Measurements from ENCODE around the gene TMTC1. TPM values are rescaled to one million over a fixed set of nuclear protein-coding genes. Genes with fewer than 3 reads are reported as not detected.

The TMTC1 gene
- total RNA-seq, 6 experiments from 2014 or later = not detected

- DNase-seq = no peak
- no peaks in the 10 kb centered on the region for H3K4me1 Mint-ChIP-seq (ENCODE audit: low read depth)
- H3K27me3 Mint-ChIP-seq (ENCODE audit: insufficient read depth) = no peaks in the 10 kb centered on the region; the same call in 1 of the 2 replicates
- no peaks in the 10 kb centered on the region for H3K9me3 Mint-ChIP-seq
- no peak overlapping the region for H3K27ac Mint-ChIP-seq
- no peak for TF ChIP-seq CTCF (IDR thresholded peaks at IDR 0.05)
- H3K4me3 Mint-ChIP-seq = no peak overlapping the region
- H3K36me3 Mint-ChIP-seq (ENCODE audit: low read depth) = no peaks in the 10 kb centered on the region
Observed at GRCh38 chr12:29510591-29511185, 273.1 kb downstream of the TMTC1 start.

- H3K4me1 Mint-ChIP-seq (ENCODE audit: low read depth) = no peaks in the 10 kb centered on the region
- H3K4me3 Mint-ChIP-seq = no peak overlapping the region
- TF ChIP-seq CTCF (IDR thresholded peaks at IDR 0.05) = no peak
- DNase-seq = no peak
- H3K9me3 Mint-ChIP-seq = no peaks in the 10 kb centered on the region
- H3K27ac Mint-ChIP-seq = no peak overlapping the region
- no peaks in the 10 kb centered on the region; the same call in 1 of the 2 replicates for H3K27me3 Mint-ChIP-seq (ENCODE audit: insufficient read depth)
- H3K36me3 Mint-ChIP-seq (ENCODE audit: low read depth) = no peaks in the 10 kb centered on the region
Observed at GRCh38 chr12:29509503-29509902, 274.2 kb downstream of the TMTC1 start.

GRCh38 chr12:29508949-29509348 is 274.8 kb downstream of the TMTC1 start:
- H3K27me3 Mint-ChIP-seq (ENCODE audit: insufficient read depth) = no peaks in the 10 kb centered on the region; the same call in 1 of the 2 replicates
- H3K4me1 Mint-ChIP-seq (ENCODE audit: low read depth) = no peaks in the 10 kb centered on the region
- no peak for DNase-seq
- no peaks in the 10 kb centered on the region for H3K9me3 Mint-ChIP-seq
- no peak for TF ChIP-seq CTCF (IDR thresholded peaks at IDR 0.05)
- H3K36me3 Mint-ChIP-seq (ENCODE audit: low read depth) = no peaks in the 10 kb centered on the region
- no peak overlapping the region for H3K4me3 Mint-ChIP-seq
- H3K27ac Mint-ChIP-seq = no peak overlapping the region

- Mint-ChIP-seq H3K27me3 (ENCODE audit: insufficient read depth) (no peaks in the 10 kb centered on the region; the same call in 1 of the 2 replicates), H3K36me3 (ENCODE audit: low read depth) (no peaks in the 10 kb centered on the region), H3K9me3 (no peaks in the 10 kb centered on the region), H3K27ac (no peak overlapping the region), H3K4me3 (no peak overlapping the region), H3K4me1 (ENCODE audit: low read depth) (no peaks in the 10 kb centered on the region)
- no peak for TF ChIP-seq CTCF (IDR thresholded peaks at IDR 0.05)
- no peak for DNase-seq
Observed at GRCh38 chr12:29505122-29505521, 278.6 kb downstream of the TMTC1 start.

- H3K36me3 Mint-ChIP-seq (ENCODE audit: low read depth) = no peaks in the 10 kb centered on the region
- TF ChIP-seq CTCF (IDR thresholded peaks at IDR 0.05) = no peak
- no peak overlapping the region for H3K27ac Mint-ChIP-seq
- H3K4me1 Mint-ChIP-seq (ENCODE audit: low read depth) = no peaks in the 10 kb centered on the region
- H3K27me3 Mint-ChIP-seq (ENCODE audit: insufficient read depth) = no peaks in the 10 kb centered on the region; the same call in none of the 2 replicates
- H3K9me3 Mint-ChIP-seq = no peaks in the 10 kb centered on the region
- no peak overlapping the region for H3K4me3 Mint-ChIP-seq
- no peak for DNase-seq
Observed at GRCh38 chr12:29503283-29503682, 280.5 kb downstream of the TMTC1 start.

Measured in HFFc6 (cell line).